GM23248 (cell line): ENCODE results near the gene WDR64. TPM values are rescaled to one million over a fixed set of nuclear protein-coding genes. Genes with fewer than 3 reads are reported as not detected.

Experiments used
- DNase-seq: peaks from one replicate; pipeline ENCODE4 v3.0.0-alpha.2; 2015
- H2AFZ ChIP-seq: fragments of 200-600 bp; sonication (generic); 2 replicates; pipeline ENCODE4 v1.6.1; 2016; ENCODE audit warnings: antibody characterized with exemption
- H3F3A ChIP-seq: fragments of 200-600 bp; sonication (generic); 2 replicates; pipeline ENCODE4 v1.6.1; 2016; ENCODE audit warnings: mild to moderate bottlenecking, antibody characterized with exemption, mixed run types; ENCODE audit not compliant: insufficient read depth
- H3K27ac ChIP-seq: fragments of 200-600 bp; sonication (generic); 2 replicates; pipeline ENCODE4 v1.5.1; 2016; ENCODE audit warnings: mild to moderate bottlenecking
- H3K27me3 ChIP-seq: fragments of 200-600 bp; sonication (generic); replicated peaks from 2 replicates; pipeline ENCODE4 v1.6.1; 2016; ENCODE audit warnings: mild to moderate bottlenecking; ENCODE audit not compliant: insufficient read depth
- H3K36me3 ChIP-seq: fragments of 200-600 bp; sonication (generic); 2 replicates; pipeline ENCODE4 v1.6.1; 2016; ENCODE audit warnings: low read depth, mild to moderate bottlenecking
- H3K4me1 ChIP-seq: fragments of 200-600 bp; sonication (generic); 2 replicates; pipeline ENCODE4 v1.6.1; 2016; ENCODE audit warnings: mild to moderate bottlenecking; ENCODE audit not compliant: insufficient read depth
- H3K4me2 ChIP-seq: fragments of 200-600 bp; sonication (generic); one replicate; pipeline ENCODE4 v1.6.1; 2016; ENCODE audit warnings: mild to moderate bottlenecking; ENCODE audit not compliant: unreplicated experiment
- H3K4me3 ChIP-seq: fragments of 200-600 bp; sonication (generic); 2 replicates; pipeline ENCODE4 v1.5.1; 2016; ENCODE audit warnings: mild to moderate bottlenecking
- H3K79me2 ChIP-seq: fragments of 200-600 bp; sonication (generic); 2 replicates; pipeline ENCODE4 v1.6.1; 2016; ENCODE audit warnings: mild to moderate bottlenecking; ENCODE audit not compliant: insufficient read depth
- H3K9ac ChIP-seq: fragments of 200-600 bp; sonication (generic); 2 replicates; pipeline ENCODE4 v1.6.1; 2016; ENCODE audit warnings: mild to moderate bottlenecking
- H3K9me2 ChIP-seq: fragments of 200-600 bp; sonication (generic); 2 replicates; pipeline ENCODE4 v1.6.1; 2016; ENCODE audit warnings: mixed run types, mild to moderate bottlenecking, moderate library complexity; ENCODE audit not compliant: insufficient read depth
- H3K9me3 ChIP-seq: fragments of 200-600 bp; sonication (generic); one replicate; pipeline ENCODE4 v1.6.1; 2017; ENCODE audit warnings: low read depth
- H4K20me1 ChIP-seq: fragments of 200-600 bp; sonication (generic); 2 replicates; pipeline ENCODE4 v1.6.0; 2016; ENCODE audit not compliant: insufficient read depth
- EZH2 ChIP-seq: fragments of 200-600 bp; sonication (generic); IDR thresholded peaks from 2 replicates; pipeline ENCODE4 v1.6.1; 2018; ENCODE audit warnings: antibody characterized with exemption, mild to moderate bottlenecking; ENCODE audit not compliant: insufficient read depth, poor library complexity, severe bottlenecking
- EZH2phosphoT487 ChIP-seq: fragments of 200-600 bp; sonication (generic); IDR thresholded peaks from 2 replicates; pipeline ENCODE4 v1.6.1; 2018; ENCODE audit warnings: antibody characterized with exemption, moderate library complexity, mild to moderate bottlenecking, low read depth; ENCODE audit not compliant: insufficient read depth
- WGBS, 2 experiments: methylation state at CpG; one replicate each; pipeline ENCODE4 v1.1.6; 2015 to 2017; ENCODE audit warnings: low lambda C conversion rate in 2 of 2, low coverage in 1 of 2; ENCODE audit errors: missing lambda C conversion rate in 2 of 2; 5-methylcytosine and 5-hydroxymethylcytosine counted together
- in situ Hi-C: fragments of 300-500 bp; cut with MboI; formaldehyde crosslinking; loops from 2 replicates; pipeline ENCODE4 v1.15.0; 2020
- polyA plus RNA-seq: library from polyadenylated mRNA; unstranded; fragments of >200 nt; fragmentation: Nextera tagmentation; extraction: Ambion mirVana; gene quantifications from 2 replicates; pipeline ENCODE4 v1.2.1, GENCODE V29; 2016
- total RNA-seq: library from RNA; depleted of rRNA; stranded (reverse); fragments of >200 nt; shearing (Covaris generic); gene quantifications from 2 replicates; pipeline ENCODE4 v1.2.3, GENCODE V29; 2014

The WDR64 gene
- total and polyA plus RNA-seq, 2 experiments from 2014 or later, result not detected

GRCh38 chr1:241615043-241615974 is 36.8 kb upstream of the WDR64 start:
- Histone ChIP-seq H4K20me1 (no peaks in the 10 kb centered on the region), H2AFZ (no peak overlapping the region), H3K9me2 (no peaks in the 10 kb centered on the region), H3K9ac (no peak overlapping the region), H3K27me3 (no peaks in the 10 kb centered on the region), H3K4me3 (no peak overlapping the region), H3K36me3 (no peaks in the 10 kb centered on the region), H3K9me3 (no peaks in the 10 kb centered on the region), H3K79me2 (no peaks in the 10 kb centered on the region), H3K4me1 (peaks cover 12% of the 10 kb centered on the region), H3K4me2 (no peak overlapping the region), H3F3A (peaks cover 3% of the 10 kb centered on the region; the same call in 1 of the 2 replicates), H3K27ac (no peak overlapping the region)
- DNase-seq, result no peak
- in situ Hi-C loops, result loop anchor here (10.0 to 25.0 kb wide), 2 partner anchors 219 to 372 kb away; partner anchors contain the start of gene MAP1LC3C
- TF ChIP-seq EZH2phosphoT487 (no peak), EZH2 (no peak)
- WGBS, 2 experiments, result 92% methylated on average over 8 of the region's 8 CpGs

- H3K4me1 ChIP-seq, result peaks cover 5% of the 10 kb centered on the region
- H4K20me1 ChIP-seq, result no peaks in the 10 kb centered on the region
- H3K4me3 ChIP-seq, result no peak overlapping the region
- H3K4me2 ChIP-seq, result no peak overlapping the region
- H3K27me3 ChIP-seq, result no peaks in the 10 kb centered on the region
- H2AFZ ChIP-seq, result no peak overlapping the region
- no peaks in the 10 kb centered on the region for H3K9me3 ChIP-seq
- no peaks in the 10 kb centered on the region for H3K9me2 ChIP-seq
- no peak overlapping the region for H3K9ac ChIP-seq
- WGBS, 2 experiments, result 95 to 97% methylated on average over 7 of the region's 7 CpGs
- H3K27ac ChIP-seq, result no peak overlapping the region
- H3F3A ChIP-seq, result peaks cover under 1% of the 10 kb centered on the region; the same call in 1 of the 2 replicates
- TF ChIP-seq EZH2phosphoT487 (no peak), EZH2 (no peak)
- DNase-seq, result no peak
- H3K79me2 ChIP-seq, result no peaks in the 10 kb centered on the region
- H3K36me3 ChIP-seq, result no peaks in the 10 kb centered on the region
- in situ Hi-C loops, result loop anchor here (10.0 to 25.0 kb wide), 2 partner anchors 217 to 370 kb away; partner anchors contain the start of gene MAP1LC3C
Observed at GRCh38 chr1:241617426-241617825, 34.7 kb upstream of the WDR64 start.

- Histone ChIP-seq H3F3A (no peaks in the 10 kb centered on the region), H3K36me3 (no peaks in the 10 kb centered on the region), H3K4me3 (no peak overlapping the region), H3K27me3 (no peaks in the 10 kb centered on the region), H3K79me2 (no peaks in the 10 kb centered on the region), H2AFZ (no peak overlapping the region), H3K9me3 (no peaks in the 10 kb centered on the region), H3K9ac (no peak overlapping the region), H3K27ac (no peak overlapping the region), H3K4me1 (peaks cover 6% of the 10 kb centered on the region), H4K20me1 (no peaks in the 10 kb centered on the region), H3K9me2 (no peaks in the 10 kb centered on the region), H3K4me2 (no peak overlapping the region)
- 37 to 39% methylated on average over 5 of the region's 5 CpGs for WGBS, 2 experiments
- in situ Hi-C loops, result loop anchor here (25.0 kb wide), 1 partner anchor 365 kb away; the partner anchor contains the start of gene MAP1LC3C
- TF ChIP-seq EZH2, result no peak
- TF ChIP-seq EZH2phosphoT487, result no peak
- peak; percentile 42 for DNase-seq
Observed at GRCh38 chr1:241622669-241623068, 29.4 kb upstream of the WDR64 start.

- TF ChIP-seq EZH2, result no peak
- Histone ChIP-seq H3K27me3 (no peaks in the 10 kb centered on the region), H4K20me1 (no peaks in the 10 kb centered on the region), H3K4me1 (peaks cover 6% of the 10 kb centered on the region), H3K27ac (no peak overlapping the region), H3F3A (no peaks in the 10 kb centered on the region), H2AFZ (no peak overlapping the region), H3K4me2 (no peak overlapping the region), H3K9ac (no peak overlapping the region), H3K36me3 (no peaks in the 10 kb centered on the region), H3K79me2 (no peaks in the 10 kb centered on the region), H3K9me2 (no peaks in the 10 kb centered on the region), H3K4me3 (no peak overlapping the region), H3K9me3 (no peaks in the 10 kb centered on the region)
- 96 to 98% methylated on average over 2 of the region's 2 CpGs for WGBS, 2 experiments
- DNase-seq, result no peak
- in situ Hi-C loops, result loop anchor here (25.0 kb wide), 1 partner anchor 362 kb away; the partner anchor contains the start of gene MAP1LC3C
Observed at GRCh38 chr1:241624935-241625334, 27.1 kb upstream of the WDR64 start.
